ENCODE measurements around the gene CNPY3. TPM values are rescaled to one million over a fixed set of nuclear protein-coding genes. Genes with fewer than 3 reads are reported as not detected.

The CNPY3 gene
- total RNA-seq, 1 donor, result 33.3 TPM

- Histone ChIP-seq H3K9me3 (ENCODE audit: low read depth, low read length) (no peaks in the 10 kb centered on the region), H3K36me3 (ENCODE audit: insufficient read depth, low read length) (no peaks in the 10 kb centered on the region), H3K79me2 (ENCODE audit: insufficient read depth, low read length) (no peaks in the 10 kb centered on the region), H3K27ac (ENCODE audit: low read depth, low read length) (no peak overlapping the region), H3K4me1 (ENCODE audit: insufficient read depth, low read length) (peaks cover 5% of the 10 kb centered on the region), H4K20me1 (ENCODE audit: insufficient read depth, low read length) (no peaks in the 10 kb centered on the region), H2AFZ (ENCODE audit: low read length) (no peak overlapping the region), H3K4me2 (ENCODE audit: insufficient read depth, low read length) (no peak overlapping the region), H3K4me3 (ENCODE audit: insufficient read depth, low read length) (no peak overlapping the region), H3K27me3 (ENCODE audit: insufficient read depth, low read length) (peaks cover 3% of the 10 kb centered on the region)
- TF ChIP-seq CTCF (IDR thresholded peaks at IDR 0.05; ENCODE audit: extremely low read depth, low read depth, low read length), result no peak
- no peak for DNase-seq (ENCODE audit: insufficient read length, low spot score, missing footprints)
Measured at GRCh38 chr6:42904467-42904866, 24.8 kb upstream of the CNPY3 start.

GRCh38 chr6:42907336-42907735 lies 21.9 kb upstream of the CNPY3 start:
- no peak overlapping the region for H3K4me2 ChIP-seq (ENCODE audit: insufficient read depth, low read length)
- no peak overlapping the region for H3K4me3 ChIP-seq (ENCODE audit: insufficient read depth, low read length)
- TF ChIP-seq CTCF (IDR thresholded peaks at IDR 0.05; ENCODE audit: extremely low read depth, low read depth, low read length), result no peak
- H3K9me3 ChIP-seq (ENCODE audit: low read depth, low read length), result no peaks in the 10 kb centered on the region
- peaks cover 3% of the 10 kb centered on the region for H3K27me3 ChIP-seq (ENCODE audit: insufficient read depth, low read length)
- H3K36me3 ChIP-seq (ENCODE audit: insufficient read depth, low read length), result no peaks in the 10 kb centered on the region
- peak overlapping the region; percentile 76 for H2AFZ ChIP-seq (ENCODE audit: low read length)
- DNase-seq (ENCODE audit: insufficient read length, low spot score, missing footprints), result peak; percentile 78
- no peaks in the 10 kb centered on the region for H4K20me1 ChIP-seq (ENCODE audit: insufficient read depth, low read length)
- H3K4me1 ChIP-seq (ENCODE audit: insufficient read depth, low read length), result peaks cover 7% of the 10 kb centered on the region
- no peaks in the 10 kb centered on the region for H3K79me2 ChIP-seq (ENCODE audit: insufficient read depth, low read length)
- no peak overlapping the region for H3K27ac ChIP-seq (ENCODE audit: low read depth, low read length)

GRCh38 chr6:42909835-42910234 lies 19.4 kb upstream of the CNPY3 start:
- H3K27me3 ChIP-seq (ENCODE audit: insufficient read depth, low read length), result peaks cover 3% of the 10 kb centered on the region
- H4K20me1 ChIP-seq (ENCODE audit: insufficient read depth, low read length), result no peaks in the 10 kb centered on the region
- no peaks in the 10 kb centered on the region for H3K9me3 ChIP-seq (ENCODE audit: low read depth, low read length)
- no peak overlapping the region for H3K27ac ChIP-seq (ENCODE audit: low read depth, low read length)
- H3K4me3 ChIP-seq (ENCODE audit: insufficient read depth, low read length), result no peak overlapping the region
- H3K79me2 ChIP-seq (ENCODE audit: insufficient read depth, low read length), result no peaks in the 10 kb centered on the region
- no peaks in the 10 kb centered on the region for H3K36me3 ChIP-seq (ENCODE audit: insufficient read depth, low read length)
- no peak overlapping the region for H3K4me2 ChIP-seq (ENCODE audit: insufficient read depth, low read length)
- no peak for DNase-seq (ENCODE audit: insufficient read length, low spot score, missing footprints)
- no peak overlapping the region for H2AFZ ChIP-seq (ENCODE audit: low read length)
- H3K4me1 ChIP-seq (ENCODE audit: insufficient read depth, low read length), result peaks cover 7% of the 10 kb centered on the region
- TF ChIP-seq CTCF (IDR thresholded peaks at IDR 0.05; ENCODE audit: extremely low read depth, low read depth, low read length), result no peak

- peak; percentile 78 for DNase-seq (ENCODE audit: insufficient read length, low spot score, missing footprints)
- no peaks in the 10 kb centered on the region for H4K20me1 ChIP-seq (ENCODE audit: insufficient read depth, low read length)
- no peak for TF ChIP-seq CTCF (IDR thresholded peaks at IDR 0.05; ENCODE audit: extremely low read depth, low read depth, low read length)
- H3K4me1 ChIP-seq (ENCODE audit: insufficient read depth, low read length), result peaks cover 7% of the 10 kb centered on the region
- no peak overlapping the region for H3K27ac ChIP-seq (ENCODE audit: low read depth, low read length)
- peak overlapping the region; percentile 78 for H3K4me2 ChIP-seq (ENCODE audit: insufficient read depth, low read length)
- H2AFZ ChIP-seq (ENCODE audit: low read length), result peak overlapping the region; percentile 90
- no peaks in the 10 kb centered on the region for H3K79me2 ChIP-seq (ENCODE audit: insufficient read depth, low read length)
- peak overlapping the region; percentile 63 for H3K4me3 ChIP-seq (ENCODE audit: insufficient read depth, low read length)
- H3K9me3 ChIP-seq (ENCODE audit: low read depth, low read length), result no peaks in the 10 kb centered on the region
- H3K36me3 ChIP-seq (ENCODE audit: insufficient read depth, low read length), result no peaks in the 10 kb centered on the region
- peaks cover 3% of the 10 kb centered on the region for H3K27me3 ChIP-seq (ENCODE audit: insufficient read depth, low read length)
Measured at GRCh38 chr6:42911171-42912021, 17.9 kb upstream of the CNPY3 start.

Measured in osteoblast (primary cell).